Osteoblast (primary cell): ENCODE data around the gene GSK3A. TPM values are rescaled to one million over a fixed set of nuclear protein-coding genes. Genes with fewer than 3 reads are reported as not detected.

Experiments
- DNase-seq: peaks from one replicate; pipeline ENCODE4 v3.0.0; 2011; ENCODE audit warnings: low spot score, mixed read lengths; ENCODE audit not compliant: insufficient read length; ENCODE audit errors: missing footprints
- H2AFZ ChIP-seq: 2 replicates; pipeline ENCODE4 v1.6.0; 2011; ENCODE audit warnings: mild to moderate bottlenecking, low read length
- H3K27ac ChIP-seq: 2 replicates; pipeline ENCODE4 v1.5.1; 2011; ENCODE audit warnings: mild to moderate bottlenecking, low read depth, low read length, moderate library complexity
- H3K27me3 ChIP-seq: 2 replicates; pipeline ENCODE4 v1.6.0; 2012; ENCODE audit warnings: mild to moderate bottlenecking, control low read depth, inconsistent platforms, low read length, moderate library complexity; ENCODE audit not compliant: insufficient read depth
- H3K36me3 ChIP-seq: 2 replicates; pipeline ENCODE4 v1.5.1; 2011; ENCODE audit warnings: mild to moderate bottlenecking, low read length, control low read depth, moderate library complexity; ENCODE audit not compliant: insufficient read depth
- H3K4me1 ChIP-seq: 2 replicates; pipeline ENCODE4 v1.5.1; 2011; ENCODE audit warnings: mild to moderate bottlenecking, low read length, control low read depth, moderate library complexity; ENCODE audit not compliant: insufficient read depth
- H3K4me2 ChIP-seq: 2 replicates; pipeline ENCODE4 v1.6.0; 2011; ENCODE audit warnings: mild to moderate bottlenecking, low read length; ENCODE audit not compliant: insufficient read depth
- H3K4me3 ChIP-seq: fragments of 200-600 bp; sonication (generic); 3 replicates; pipeline ENCODE4 v1.5.1; 2012; ENCODE audit warnings: mild to moderate bottlenecking, low read length, inconsistent platforms; ENCODE audit not compliant: insufficient read depth
- H3K79me2 ChIP-seq: 2 replicates; pipeline ENCODE4 v1.6.0; 2012; ENCODE audit warnings: mild to moderate bottlenecking, low read length, control low read depth, inconsistent platforms; ENCODE audit not compliant: insufficient read depth
- H3K9me3 ChIP-seq: 2 replicates; pipeline ENCODE4 v1.5.1; 2011; ENCODE audit warnings: low read depth, low read length, control low read depth
- H4K20me1 ChIP-seq: 2 replicates; pipeline ENCODE4 v1.6.0; 2012; ENCODE audit warnings: mild to moderate bottlenecking, low read length, control low read depth; ENCODE audit not compliant: insufficient read depth
- CTCF ChIP-seq: IDR thresholded peaks from 2 replicates; pipeline ENCODE4 v1.5.1; 2011; ENCODE audit warnings: mild to moderate bottlenecking, low read depth, low read length, moderate library complexity; ENCODE audit errors: extremely low read depth
- total RNA-seq: library from RNA; depleted of rRNA; stranded (reverse); fragments of >200 nt; gene quantifications from 2 replicates; pipeline ENCODE4 v1.2.3, GENCODE V29; 2012

Gene GSK3A
- total RNA-seq, 1 donor, result 18.1 TPM

DNA sequence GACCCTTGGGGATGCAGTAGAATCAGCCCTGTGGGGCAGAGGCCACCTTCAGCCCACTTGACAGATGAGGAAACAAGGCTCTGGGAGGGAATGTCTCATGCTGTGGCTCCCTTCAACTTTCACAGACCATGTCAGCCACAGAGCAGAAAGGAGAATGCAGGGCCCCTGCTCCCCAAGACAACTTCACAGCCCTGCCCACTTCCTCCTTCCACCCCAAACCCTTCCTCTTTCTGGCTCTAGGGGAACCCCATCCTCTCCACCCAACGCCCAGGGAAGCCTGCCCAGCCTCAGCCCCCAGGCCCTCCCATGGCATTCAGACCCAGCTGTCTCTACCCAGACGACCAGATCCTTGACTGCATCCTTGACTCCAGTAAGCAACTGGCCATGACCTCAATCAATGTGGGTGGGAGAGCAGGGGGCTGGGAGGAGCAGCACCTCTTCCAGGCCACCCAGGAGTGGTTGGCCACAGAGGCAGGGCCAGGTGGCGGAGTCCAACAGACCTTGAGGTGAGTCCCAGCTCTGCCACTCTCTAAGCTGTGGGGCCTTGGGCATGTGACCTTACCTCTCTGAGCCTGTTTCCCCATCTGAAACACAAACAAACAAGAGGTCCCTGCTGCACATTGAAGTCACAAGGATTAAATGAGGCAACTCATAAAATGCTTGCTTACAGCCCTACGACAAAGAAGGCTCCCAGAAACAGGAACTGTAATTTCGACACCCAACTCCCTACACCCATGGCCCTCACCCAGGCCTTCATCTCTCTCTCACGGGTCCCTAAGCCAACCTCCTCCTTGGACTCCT lies 40.7 kb downstream of the GSK3A start:
- DNase-seq, result peak; percentile 72
- peaks cover 11% of the 10 kb centered on the region for H3K4me1 ChIP-seq
- no peak overlapping the region for H2AFZ ChIP-seq
- peaks cover 32% of the 10 kb centered on the region for H3K36me3 ChIP-seq
- no peak overlapping the region for H3K27ac ChIP-seq
- no peaks in the 10 kb centered on the region for H3K9me3 ChIP-seq
- H3K4me2 ChIP-seq, result no peak overlapping the region
- no peaks in the 10 kb centered on the region for H3K27me3 ChIP-seq
- H3K4me3 ChIP-seq, result no peak overlapping the region
- no peak for TF ChIP-seq CTCF
- H3K79me2 ChIP-seq, result peaks cover 50% of the 10 kb centered on the region
- H4K20me1 ChIP-seq, result peaks cover 36% of the 10 kb centered on the region

GRCh38 chr19:42200116-42200715 lies 42.2 kb downstream of the GSK3A start:
- Histone ChIP-seq H3K36me3 (peaks cover 25% of the 10 kb centered on the region), H2AFZ (no peak overlapping the region), H3K9me3 (no peaks in the 10 kb centered on the region), H3K27me3 (no peaks in the 10 kb centered on the region), H3K79me2 (peaks cover 44% of the 10 kb centered on the region), H3K4me3 (no peak overlapping the region), H4K20me1 (peaks cover 33% of the 10 kb centered on the region), H3K4me2 (no peak overlapping the region), H3K27ac (no peak overlapping the region), H3K4me1 (no peaks in the 10 kb centered on the region)
- peak; percentile 66 for DNase-seq
- TF ChIP-seq CTCF, result no peak

GRCh38 chr19:42199440-42200115 lies 42.8 kb downstream of the GSK3A start:
- Histone ChIP-seq H3K27ac (no peak overlapping the region), H3K9me3 (no peaks in the 10 kb centered on the region), H4K20me1 (peaks cover 33% of the 10 kb centered on the region), H3K4me3 (no peak overlapping the region), H2AFZ (no peak overlapping the region), H3K36me3 (peaks cover 25% of the 10 kb centered on the region), H3K27me3 (no peaks in the 10 kb centered on the region), H3K79me2 (peaks cover 41% of the 10 kb centered on the region), H3K4me2 (no peak overlapping the region), H3K4me1 (no peaks in the 10 kb centered on the region)
- peak; percentile 69 for DNase-seq
- TF ChIP-seq CTCF, result no peak
